WTC11 (cell line): ENCODE measurements around the gene DNPH1. TPM values are rescaled to one million over a fixed set of nuclear protein-coding genes. Genes with fewer than 3 reads are reported as not detected.

Experiments
- ATAC-seq: fragments of 200-7000 bp; cut with Tn5 transposase; 2 replicates; pipeline ENCODE4 v1.10.0; 2021; ENCODE audit warnings: mild to moderate bottlenecking, moderate library complexity
- CTCF ChIA-PET: fragments of 300-600 bp; sonication (Branson Sonifier 250); formaldehyde crosslinking; loops from one replicate; lab custom pipeline; 2021; ENCODE audit warnings: antibody characterized with exemption; lab: Charles Lee
- POLR2A ChIA-PET: fragments of 350-600 bp; sonication (Branson Sonifier 250); formaldehyde crosslinking; loops from one replicate; lab custom pipeline; 2021; ENCODE audit warnings: antibody characterized with exemption; lab: Charles Lee
- DNase-seq: peaks from one replicate; pipeline ENCODE4 v3.0.0; 2021; ENCODE audit warnings: low spot score
- H3K27ac Mint-ChIP-seq: 2 replicates; pipeline ENCODE4 v1.8.0; 2021; ENCODE audit warnings: mixed read lengths
- H3K27me3 Mint-ChIP-seq: 2 replicates; pipeline ENCODE4 v1.8.0; 2021; ENCODE audit warnings: low read depth, mild to moderate bottlenecking, moderate library complexity, mixed read lengths
- H3K36me3 Mint-ChIP-seq: 2 replicates; pipeline ENCODE4 v1.8.0; 2021; ENCODE audit warnings: mixed read lengths
- H3K4me1 Mint-ChIP-seq: 2 replicates; pipeline ENCODE4 v1.8.0; 2022; ENCODE audit warnings: mixed read lengths
- H3K4me3 Mint-ChIP-seq: 2 replicates; pipeline ENCODE4 v1.8.0; 2021; ENCODE audit warnings: mild to moderate bottlenecking, moderate library complexity, mixed read lengths
- H3K9me3 Mint-ChIP-seq: 2 replicates; pipeline ENCODE4 v1.8.0; 2021; ENCODE audit warnings: mixed read lengths
- CBFB ChIP-seq: sonication (generic); formaldehyde crosslinking; IDR thresholded peaks from 2 replicates; pipeline ENCODE4 v1.8.1; 2022; ENCODE audit warnings: mild to moderate bottlenecking, low read depth, missing genetic modification reagents
- ETV6 ChIP-seq: sonication (generic); formaldehyde crosslinking; IDR thresholded peaks from 2 replicates; pipeline ENCODE4 v1.8.1; 2022; ENCODE audit warnings: mild to moderate bottlenecking, missing genetic modification reagents
- JAZF1 ChIP-seq: fragments of 250-450 bp; sonication (Bioruptor Pico); IDR thresholded peaks from 2 replicates; pipeline ENCODE4 v1.9.0; 2021; ENCODE audit warnings: moderate library complexity, mild to moderate bottlenecking, inconsistent platforms
- PRRX2 ChIP-seq: fragments of 250-450 bp; sonication (Bioruptor Pico); IDR thresholded peaks from 2 replicates; pipeline ENCODE4 v1.8.0; 2021; ENCODE audit warnings: mild to moderate bottlenecking
- SOX15 ChIP-seq: fragments of 250-450 bp; sonication (Bioruptor Pico); IDR thresholded peaks from 2 replicates; pipeline ENCODE4 v1.9.0; 2021; ENCODE audit warnings: mild to moderate bottlenecking
- TCF7 ChIP-seq: sonication (generic); formaldehyde crosslinking; IDR thresholded peaks from 2 replicates; pipeline ENCODE4 v1.8.0; 2022; ENCODE audit warnings: mild to moderate bottlenecking, low read depth, missing genetic modification reagents, moderate library complexity
- ZBTB21 ChIP-seq: sonication (generic); formaldehyde crosslinking; IDR thresholded peaks from 2 replicates; pipeline ENCODE4 v1.8.1; 2023; ENCODE audit warnings: mild to moderate bottlenecking, missing genetic modification reagents, borderline replicate concordance
- total RNA-seq: library from RNA; stranded (reverse); gene quantifications from 3 replicates; pipeline ENCODE4 v1.2.3, GENCODE V29; 2021
- TF ChIP-seq, protein P1 (sequence below): sonication (generic); formaldehyde crosslinking; IDR thresholded peaks from 2 replicates; pipeline ENCODE4 v1.8.1; 2022; ENCODE audit warnings: mild to moderate bottlenecking, moderate library complexity, missing genetic modification reagents
- TF ChIP-seq, protein P2 (sequence below): sonication (generic); formaldehyde crosslinking; IDR thresholded peaks from 2 replicates; pipeline ENCODE4 v1.8.1; 2023; ENCODE audit warnings: mild to moderate bottlenecking, missing genetic modification reagents, moderate library complexity
- TF ChIP-seq, protein P3 (sequence below): sonication (generic); formaldehyde crosslinking; IDR thresholded peaks from 2 replicates; pipeline ENCODE4 v1.8.0; 2022; ENCODE audit warnings: missing genetic modification reagents
- TF ChIP-seq, protein P4 (sequence below): fragments of 250-450 bp; sonication (Bioruptor Pico); IDR thresholded peaks from 2 replicates; pipeline ENCODE4 v2.1.2; 2022; ENCODE audit warnings: mild to moderate bottlenecking, moderate library complexity
- TF ChIP-seq, protein P5 (sequence below): sonication (generic); formaldehyde crosslinking; IDR thresholded peaks from 2 replicates; pipeline ENCODE4 v1.8.1; 2022; ENCODE audit warnings: mild to moderate bottlenecking, missing genetic modification reagents, moderate library complexity, borderline replicate concordance
- TF ChIP-seq, protein P6 (sequence below): sonication (generic); formaldehyde crosslinking; IDR thresholded peaks from 2 replicates; pipeline ENCODE4 v1.8.0; 2023; ENCODE audit warnings: missing genetic modification reagents, mild to moderate bottlenecking, borderline replicate concordance
- TF ChIP-seq, protein P7 (sequence below): sonication (generic); formaldehyde crosslinking; IDR thresholded peaks from 2 replicates; pipeline ENCODE4 v1.8.1; 2022; ENCODE audit warnings: low read depth, mild to moderate bottlenecking, moderate library complexity, missing genetic modification reagents, borderline replicate concordance
- TF ChIP-seq, protein P8 (sequence below): sonication (generic); formaldehyde crosslinking; IDR thresholded peaks from 2 replicates; pipeline ENCODE4 v1.8.0; 2022; ENCODE audit warnings: mild to moderate bottlenecking, missing genetic modification reagents
- TF ChIP-seq, protein P9 (sequence below): sonication (generic); formaldehyde crosslinking; conservative IDR thresholded peaks from 2 replicates; pipeline ENCODE4 v1.8.1; 2023; ENCODE audit warnings: mild to moderate bottlenecking, low read depth, missing genetic modification reagents, moderate library complexity

The DNPH1 gene
- total RNA-seq, 1 experiment from 2014 or later: 48.4 TPM

DNA sequence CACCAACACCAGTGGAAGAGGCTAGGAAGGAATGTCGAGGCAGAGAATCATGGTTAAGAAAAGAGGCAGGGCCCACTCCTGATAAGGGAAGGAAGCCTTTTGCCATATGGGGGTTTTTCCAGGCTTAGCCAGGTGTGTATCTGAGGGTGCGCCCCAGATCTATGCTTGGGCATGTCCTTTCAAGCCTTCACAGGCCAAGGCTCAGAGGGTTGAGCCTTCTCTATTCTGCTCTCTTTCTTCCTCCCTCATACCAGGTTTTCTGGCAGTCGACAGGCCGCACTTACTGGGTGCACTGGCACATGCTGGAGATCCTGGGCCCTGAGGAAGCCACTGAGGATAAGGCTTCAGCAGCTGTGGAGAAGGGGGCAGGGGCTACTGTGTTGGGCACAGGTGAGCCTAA lies 42.6 kb downstream of the DNPH1 start (continued):
- TF ChIP-seq, protein P1, sequence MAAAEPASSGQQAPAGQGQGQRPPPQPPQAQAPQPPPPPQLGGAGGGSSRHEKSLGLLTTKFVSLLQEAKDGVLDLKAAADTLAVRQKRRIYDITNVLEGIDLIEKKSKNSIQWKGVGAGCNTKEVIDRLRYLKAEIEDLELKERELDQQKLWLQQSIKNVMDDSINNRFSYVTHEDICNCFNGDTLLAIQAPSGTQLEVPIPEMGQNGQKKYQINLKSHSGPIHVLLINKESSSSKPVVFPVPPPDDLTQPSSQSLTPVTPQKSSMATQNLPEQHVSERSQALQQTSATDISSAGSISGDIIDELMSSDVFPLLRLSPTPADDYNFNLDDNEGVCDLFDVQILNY (CRISPR knock-in tag): no peak
- TF ChIP-seq, protein P2, sequence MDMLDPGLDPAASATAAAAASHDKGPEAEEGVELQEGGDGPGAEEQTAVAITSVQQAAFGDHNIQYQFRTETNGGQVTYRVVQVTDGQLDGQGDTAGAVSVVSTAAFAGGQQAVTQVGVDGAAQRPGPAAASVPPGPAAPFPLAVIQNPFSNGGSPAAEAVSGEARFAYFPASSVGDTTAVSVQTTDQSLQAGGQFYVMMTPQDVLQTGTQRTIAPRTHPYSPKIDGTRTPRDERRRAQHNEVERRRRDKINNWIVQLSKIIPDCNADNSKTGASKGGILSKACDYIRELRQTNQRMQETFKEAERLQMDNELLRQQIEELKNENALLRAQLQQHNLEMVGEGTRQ (CRISPR knock-in tag): no peak
- TF ChIP-seq PRRX2 (no peak), TCF7 (CRISPR knock-in tag) (no peak)

DNA sequence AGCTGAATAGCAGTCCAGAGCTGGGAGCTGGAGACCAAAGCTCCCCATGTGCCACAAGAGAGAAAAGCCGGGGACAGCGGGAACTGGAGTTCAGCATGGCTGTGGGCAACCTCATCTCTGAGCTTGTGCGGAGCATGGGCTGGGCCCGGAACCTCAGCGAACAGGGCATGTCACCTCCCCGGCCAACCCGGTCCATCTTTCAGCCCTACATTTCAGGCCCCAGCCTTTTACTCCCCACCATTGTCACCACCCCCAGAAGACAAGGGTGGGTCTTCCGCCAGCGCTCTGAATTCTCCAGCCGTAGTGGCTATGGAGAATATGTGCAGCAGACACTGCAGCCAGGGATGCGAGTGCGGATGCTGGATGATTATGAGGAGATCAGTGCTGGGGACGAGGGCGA lies 43.3 kb downstream of the DNPH1 start:
- Mint-ChIP-seq H3K9me3 (no peaks in the 10 kb centered on the region), H3K27ac (peak overlapping the region; percentile 61; the same call in 1 of the 2 replicates), H3K36me3 (no peaks in the 10 kb centered on the region; the same call in 1 of the 2 replicates), H3K27me3 (no peaks in the 10 kb centered on the region; the same call in 1 of the 2 replicates), H3K4me3 (no peak overlapping the region), H3K4me1 (peaks cover 16% of the 10 kb centered on the region)
- CTCF ChIA-PET: no interaction called here
- POLR2A ChIA-PET: no interaction called here
- DNase-seq: no peak
- no peak for ATAC-seq
- TF ChIP-seq, protein P3, sequence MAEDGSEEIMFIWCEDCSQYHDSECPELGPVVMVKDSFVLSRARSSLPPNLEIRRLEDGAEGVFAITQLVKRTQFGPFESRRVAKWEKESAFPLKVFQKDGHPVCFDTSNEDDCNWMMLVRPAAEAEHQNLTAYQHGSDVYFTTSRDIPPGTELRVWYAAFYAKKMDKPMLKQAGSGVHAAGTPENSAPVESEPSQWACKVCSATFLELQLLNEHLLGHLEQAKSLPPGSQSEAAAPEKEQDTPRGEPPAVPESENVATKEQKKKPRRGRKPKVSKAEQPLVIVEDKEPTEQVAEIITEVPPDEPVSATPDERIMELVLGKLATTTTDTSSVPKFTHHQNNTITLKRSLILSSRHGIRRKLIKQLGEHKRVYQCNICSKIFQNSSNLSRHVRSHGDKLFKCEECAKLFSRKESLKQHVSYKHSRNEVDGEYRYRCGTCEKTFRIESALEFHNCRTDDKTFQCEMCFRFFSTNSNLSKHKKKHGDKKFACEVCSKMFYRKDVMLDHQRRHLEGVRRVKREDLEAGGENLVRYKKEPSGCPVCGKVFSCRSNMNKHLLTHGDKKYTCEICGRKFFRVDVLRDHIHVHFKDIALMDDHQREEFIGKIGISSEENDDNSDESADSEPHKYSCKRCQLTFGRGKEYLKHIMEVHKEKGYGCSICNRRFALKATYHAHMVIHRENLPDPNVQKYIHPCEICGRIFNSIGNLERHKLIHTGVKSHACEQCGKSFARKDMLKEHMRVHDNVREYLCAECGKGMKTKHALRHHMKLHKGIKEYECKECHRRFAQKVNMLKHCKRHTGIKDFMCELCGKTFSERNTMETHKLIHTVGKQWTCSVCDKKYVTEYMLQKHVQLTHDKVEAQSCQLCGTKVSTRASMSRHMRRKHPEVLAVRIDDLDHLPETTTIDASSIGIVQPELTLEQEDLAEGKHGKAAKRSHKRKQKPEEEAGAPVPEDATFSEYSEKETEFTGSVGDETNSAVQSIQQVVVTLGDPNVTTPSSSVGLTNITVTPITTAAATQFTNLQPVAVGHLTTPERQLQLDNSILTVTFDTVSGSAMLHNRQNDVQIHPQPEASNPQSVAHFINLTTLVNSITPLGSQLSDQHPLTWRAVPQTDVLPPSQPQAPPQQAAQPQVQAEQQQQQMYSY (CRISPR knock-in tag): no peak
- no peak for TF ChIP-seq ETV6
- TF ChIP-seq, protein P4, sequence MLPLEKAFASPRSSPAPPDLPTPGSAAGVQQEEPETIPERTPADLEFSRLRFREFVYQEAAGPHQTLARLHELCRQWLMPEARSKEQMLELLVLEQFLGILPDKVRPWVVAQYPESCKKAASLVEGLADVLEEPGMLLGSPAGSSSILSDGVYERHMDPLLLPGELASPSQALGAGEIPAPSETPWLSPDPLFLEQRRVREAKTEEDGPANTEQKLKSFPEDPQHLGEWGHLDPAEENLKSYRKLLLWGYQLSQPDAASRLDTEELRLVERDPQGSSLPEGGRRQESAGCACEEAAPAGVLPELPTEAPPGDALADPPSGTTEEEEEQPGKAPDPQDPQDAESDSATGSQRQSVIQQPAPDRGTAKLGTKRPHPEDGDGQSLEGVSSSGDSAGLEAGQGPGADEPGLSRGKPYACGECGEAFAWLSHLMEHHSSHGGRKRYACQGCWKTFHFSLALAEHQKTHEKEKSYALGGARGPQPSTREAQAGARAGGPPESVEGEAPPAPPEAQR (CRISPR knock-in tag): no peak
- TF ChIP-seq, protein P5, sequence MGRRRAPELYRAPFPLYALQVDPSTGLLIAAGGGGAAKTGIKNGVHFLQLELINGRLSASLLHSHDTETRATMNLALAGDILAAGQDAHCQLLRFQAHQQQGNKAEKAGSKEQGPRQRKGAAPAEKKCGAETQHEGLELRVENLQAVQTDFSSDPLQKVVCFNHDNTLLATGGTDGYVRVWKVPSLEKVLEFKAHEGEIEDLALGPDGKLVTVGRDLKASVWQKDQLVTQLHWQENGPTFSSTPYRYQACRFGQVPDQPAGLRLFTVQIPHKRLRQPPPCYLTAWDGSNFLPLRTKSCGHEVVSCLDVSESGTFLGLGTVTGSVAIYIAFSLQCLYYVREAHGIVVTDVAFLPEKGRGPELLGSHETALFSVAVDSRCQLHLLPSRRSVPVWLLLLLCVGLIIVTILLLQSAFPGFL: no peak
- no peak for TF ChIP-seq SOX15 (CRISPR knock-in tag)
- TF ChIP-seq, protein P6, sequence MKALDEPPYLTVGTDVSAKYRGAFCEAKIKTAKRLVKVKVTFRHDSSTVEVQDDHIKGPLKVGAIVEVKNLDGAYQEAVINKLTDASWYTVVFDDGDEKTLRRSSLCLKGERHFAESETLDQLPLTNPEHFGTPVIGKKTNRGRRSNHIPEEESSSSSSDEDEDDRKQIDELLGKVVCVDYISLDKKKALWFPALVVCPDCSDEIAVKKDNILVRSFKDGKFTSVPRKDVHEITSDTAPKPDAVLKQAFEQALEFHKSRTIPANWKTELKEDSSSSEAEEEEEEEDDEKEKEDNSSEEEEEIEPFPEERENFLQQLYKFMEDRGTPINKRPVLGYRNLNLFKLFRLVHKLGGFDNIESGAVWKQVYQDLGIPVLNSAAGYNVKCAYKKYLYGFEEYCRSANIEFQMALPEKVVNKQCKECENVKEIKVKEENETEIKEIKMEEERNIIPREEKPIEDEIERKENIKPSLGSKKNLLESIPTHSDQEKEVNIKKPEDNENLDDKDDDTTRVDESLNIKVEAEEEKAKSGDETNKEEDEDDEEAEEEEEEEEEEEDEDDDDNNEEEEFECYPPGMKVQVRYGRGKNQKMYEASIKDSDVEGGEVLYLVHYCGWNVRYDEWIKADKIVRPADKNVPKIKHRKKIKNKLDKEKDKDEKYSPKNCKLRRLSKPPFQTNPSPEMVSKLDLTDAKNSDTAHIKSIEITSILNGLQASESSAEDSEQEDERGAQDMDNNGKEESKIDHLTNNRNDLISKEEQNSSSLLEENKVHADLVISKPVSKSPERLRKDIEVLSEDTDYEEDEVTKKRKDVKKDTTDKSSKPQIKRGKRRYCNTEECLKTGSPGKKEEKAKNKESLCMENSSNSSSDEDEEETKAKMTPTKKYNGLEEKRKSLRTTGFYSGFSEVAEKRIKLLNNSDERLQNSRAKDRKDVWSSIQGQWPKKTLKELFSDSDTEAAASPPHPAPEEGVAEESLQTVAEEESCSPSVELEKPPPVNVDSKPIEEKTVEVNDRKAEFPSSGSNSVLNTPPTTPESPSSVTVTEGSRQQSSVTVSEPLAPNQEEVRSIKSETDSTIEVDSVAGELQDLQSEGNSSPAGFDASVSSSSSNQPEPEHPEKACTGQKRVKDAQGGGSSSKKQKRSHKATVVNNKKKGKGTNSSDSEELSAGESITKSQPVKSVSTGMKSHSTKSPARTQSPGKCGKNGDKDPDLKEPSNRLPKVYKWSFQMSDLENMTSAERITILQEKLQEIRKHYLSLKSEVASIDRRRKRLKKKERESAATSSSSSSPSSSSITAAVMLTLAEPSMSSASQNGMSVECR (CRISPR knock-in tag): no peak
- TF ChIP-seq ZBTB21 (CRISPR knock-in tag): no peak
- TF ChIP-seq, protein P7, sequence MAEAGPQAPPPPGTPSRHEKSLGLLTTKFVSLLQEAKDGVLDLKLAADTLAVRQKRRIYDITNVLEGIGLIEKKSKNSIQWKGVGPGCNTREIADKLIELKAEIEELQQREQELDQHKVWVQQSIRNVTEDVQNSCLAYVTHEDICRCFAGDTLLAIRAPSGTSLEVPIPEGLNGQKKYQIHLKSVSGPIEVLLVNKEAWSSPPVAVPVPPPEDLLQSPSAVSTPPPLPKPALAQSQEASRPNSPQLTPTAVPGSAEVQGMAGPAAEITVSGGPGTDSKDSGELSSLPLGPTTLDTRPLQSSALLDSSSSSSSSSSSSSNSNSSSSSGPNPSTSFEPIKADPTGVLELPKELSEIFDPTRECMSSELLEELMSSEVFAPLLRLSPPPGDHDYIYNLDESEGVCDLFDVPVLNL (CRISPR knock-in tag): no peak
- no peak for TF ChIP-seq JAZF1 (CRISPR knock-in tag)
- TF ChIP-seq, protein P8, sequence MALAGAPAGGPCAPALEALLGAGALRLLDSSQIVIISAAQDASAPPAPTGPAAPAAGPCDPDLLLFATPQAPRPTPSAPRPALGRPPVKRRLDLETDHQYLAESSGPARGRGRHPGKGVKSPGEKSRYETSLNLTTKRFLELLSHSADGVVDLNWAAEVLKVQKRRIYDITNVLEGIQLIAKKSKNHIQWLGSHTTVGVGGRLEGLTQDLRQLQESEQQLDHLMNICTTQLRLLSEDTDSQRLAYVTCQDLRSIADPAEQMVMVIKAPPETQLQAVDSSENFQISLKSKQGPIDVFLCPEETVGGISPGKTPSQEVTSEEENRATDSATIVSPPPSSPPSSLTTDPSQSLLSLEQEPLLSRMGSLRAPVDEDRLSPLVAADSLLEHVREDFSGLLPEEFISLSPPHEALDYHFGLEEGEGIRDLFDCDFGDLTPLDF (CRISPR knock-in tag): no peak
- TF ChIP-seq CBFB (CRISPR knock-in tag): no peak
- TF ChIP-seq, protein P9, sequence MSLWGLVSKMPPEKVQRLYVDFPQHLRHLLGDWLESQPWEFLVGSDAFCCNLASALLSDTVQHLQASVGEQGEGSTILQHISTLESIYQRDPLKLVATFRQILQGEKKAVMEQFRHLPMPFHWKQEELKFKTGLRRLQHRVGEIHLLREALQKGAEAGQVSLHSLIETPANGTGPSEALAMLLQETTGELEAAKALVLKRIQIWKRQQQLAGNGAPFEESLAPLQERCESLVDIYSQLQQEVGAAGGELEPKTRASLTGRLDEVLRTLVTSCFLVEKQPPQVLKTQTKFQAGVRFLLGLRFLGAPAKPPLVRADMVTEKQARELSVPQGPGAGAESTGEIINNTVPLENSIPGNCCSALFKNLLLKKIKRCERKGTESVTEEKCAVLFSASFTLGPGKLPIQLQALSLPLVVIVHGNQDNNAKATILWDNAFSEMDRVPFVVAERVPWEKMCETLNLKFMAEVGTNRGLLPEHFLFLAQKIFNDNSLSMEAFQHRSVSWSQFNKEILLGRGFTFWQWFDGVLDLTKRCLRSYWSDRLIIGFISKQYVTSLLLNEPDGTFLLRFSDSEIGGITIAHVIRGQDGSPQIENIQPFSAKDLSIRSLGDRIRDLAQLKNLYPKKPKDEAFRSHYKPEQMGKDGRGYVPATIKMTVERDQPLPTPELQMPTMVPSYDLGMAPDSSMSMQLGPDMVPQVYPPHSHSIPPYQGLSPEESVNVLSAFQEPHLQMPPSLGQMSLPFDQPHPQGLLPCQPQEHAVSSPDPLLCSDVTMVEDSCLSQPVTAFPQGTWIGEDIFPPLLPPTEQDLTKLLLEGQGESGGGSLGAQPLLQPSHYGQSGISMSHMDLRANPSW (CRISPR knock-in tag): no peak
